ENCODE data around the gene IFI6. TPM values are rescaled to one million over a fixed set of nuclear protein-coding genes. Genes with fewer than 3 reads are reported as not detected.

IFI6 gene
- total RNA-seq, 1 experiment from 2014 or later: 44.5 TPM

GRCh38 chr1:27668121-27668807 is 3.7 kb downstream of the IFI6 start:
- H3K27ac Mint-ChIP-seq (ENCODE audit: unreplicated experiment): no peak overlapping the region
- ChIA-PET POLR2A (no interaction called here), CTCF (interaction anchor here (0.6 to 1.0 kb wide), 2 partner anchors 61 to 141 kb away, joined by 3 read pairs; no protein-coding TSS in a partner anchor)
- Histone ChIP-seq H3K4me1 (peaks cover 12% of the 10 kb centered on the region), H3K9me3 (no peaks in the 10 kb centered on the region), H3K36me3 (ENCODE audit: control insufficient read depth, insufficient read depth, low read length) (no peaks in the 10 kb centered on the region), H3K4me3 (ENCODE audit: low read depth, low read length) (no peak overlapping the region), H3K27me3 (replicated peaks; ENCODE audit: control insufficient read depth, insufficient read depth, low read length) (no peaks in the 10 kb centered on the region)
- DNase-seq: no peak
- no peak for TF ChIP-seq CTCF (IDR thresholded peaks at IDR 0.05; ENCODE audit: insufficient read depth in 1 of 2, low read depth in 1 of 2, low read length in 1 of 2, severe bottlenecking in 1 of 2, unreplicated experiment in 1 of 2)
- H3K27me3 Mint-ChIP-seq (ENCODE audit: insufficient read depth, unreplicated experiment): no peaks in the 10 kb centered on the region
- peaks cover 7% of the 10 kb centered on the region for H3K4me1 Mint-ChIP-seq (ENCODE audit: low read depth, unreplicated experiment)
- H3K4me3 Mint-ChIP-seq (ENCODE audit: unreplicated experiment): no peak overlapping the region
- no peaks in the 10 kb centered on the region for H3K9me3 Mint-ChIP-seq (ENCODE audit: unreplicated experiment)
- peaks cover 5% of the 10 kb centered on the region for H3K36me3 Mint-ChIP-seq (ENCODE audit: insufficient read depth, unreplicated experiment)
- BruUV-seq (replicated peaks): no TSS peak
- intact Hi-C loops (cut with micrococcal nuclease; ENCODE audit: unreplicated experiment): no loop called here

- TF ChIP-seq CTCF (IDR thresholded peaks at IDR 0.05; ENCODE audit: insufficient read depth in 1 of 2, low read depth in 1 of 2, low read length in 1 of 2, severe bottlenecking in 1 of 2, unreplicated experiment in 1 of 2): no peak
- no TSS peak for BruUV-seq (replicated peaks)
- H3K9me3 ChIP-seq: no peaks in the 10 kb centered on the region
- peaks cover 5% of the 10 kb centered on the region for H3K36me3 Mint-ChIP-seq (ENCODE audit: insufficient read depth, unreplicated experiment)
- CTCF ChIA-PET: interaction anchor here (1.1 kb wide), 1 partner anchor 60 kb away, joined by 3 read pairs; no protein-coding TSS in a partner anchor
- intact Hi-C loops (cut with micrococcal nuclease; ENCODE audit: unreplicated experiment): no loop called here
- no peaks in the 10 kb centered on the region for H3K27me3 Mint-ChIP-seq (ENCODE audit: insufficient read depth, unreplicated experiment)
- H3K4me3 ChIP-seq (ENCODE audit: low read depth, low read length): no peak overlapping the region
- POLR2A ChIA-PET: interaction anchor here (0.6 to 0.7 kb wide), 2 partner anchors 60 to 177 kb away, joined by 6 to 28 read pairs; no protein-coding TSS in a partner anchor
- no peak overlapping the region for H3K4me3 Mint-ChIP-seq (ENCODE audit: unreplicated experiment)
- peaks cover 11% of the 10 kb centered on the region for H3K4me1 Mint-ChIP-seq (ENCODE audit: low read depth, unreplicated experiment)
- no peak for DNase-seq
- peaks cover 9% of the 10 kb centered on the region; the same call in 1 of the 2 replicates for H3K4me1 ChIP-seq
- H3K36me3 ChIP-seq (ENCODE audit: control insufficient read depth, insufficient read depth, low read length): no peaks in the 10 kb centered on the region
- no peaks in the 10 kb centered on the region for H3K9me3 Mint-ChIP-seq (ENCODE audit: unreplicated experiment)
- H3K27ac Mint-ChIP-seq (ENCODE audit: unreplicated experiment): no peak overlapping the region
- no peaks in the 10 kb centered on the region for H3K27me3 ChIP-seq (replicated peaks; ENCODE audit: control insufficient read depth, insufficient read depth, low read length)
Measured at GRCh38 chr1:27666791-27667254, 5.2 kb downstream of the IFI6 start.

- ChIA-PET POLR2A (no interaction called here), CTCF (interaction anchor here (1.1 kb wide), 1 partner anchor 59 kb away, joined by 3 read pairs; no protein-coding TSS in a partner anchor)
- Histone ChIP-seq H3K4me3 (ENCODE audit: low read depth, low read length) (no peak overlapping the region), H3K27me3 (replicated peaks; ENCODE audit: control insufficient read depth, insufficient read depth, low read length) (no peaks in the 10 kb centered on the region), H3K36me3 (ENCODE audit: control insufficient read depth, insufficient read depth, low read length) (no peaks in the 10 kb centered on the region), H3K9me3 (no peaks in the 10 kb centered on the region), H3K4me1 (peaks cover 9% of the 10 kb centered on the region; the same call in 1 of the 2 replicates)
- no TSS peak for BruUV-seq (replicated peaks)
- peaks cover 8% of the 10 kb centered on the region for H3K36me3 Mint-ChIP-seq (ENCODE audit: insufficient read depth, unreplicated experiment)
- peaks cover 8% of the 10 kb centered on the region for H3K4me1 Mint-ChIP-seq (ENCODE audit: low read depth, unreplicated experiment)
- intact Hi-C loops (cut with micrococcal nuclease; ENCODE audit: unreplicated experiment): no loop called here
- no peaks in the 10 kb centered on the region for H3K9me3 Mint-ChIP-seq (ENCODE audit: unreplicated experiment)
- TF ChIP-seq CTCF (IDR thresholded peaks at IDR 0.05; ENCODE audit: insufficient read depth in 1 of 2, low read depth in 1 of 2, low read length in 1 of 2, severe bottlenecking in 1 of 2, unreplicated experiment in 1 of 2): no peak
- no peak for DNase-seq
- H3K27me3 Mint-ChIP-seq (ENCODE audit: insufficient read depth, unreplicated experiment): no peaks in the 10 kb centered on the region
- no peak overlapping the region for H3K4me3 Mint-ChIP-seq (ENCODE audit: unreplicated experiment)
- no peak overlapping the region for H3K27ac Mint-ChIP-seq (ENCODE audit: unreplicated experiment)
Measured at GRCh38 chr1:27666294-27666693, 5.7 kb downstream of the IFI6 start.
